HepG2 (cell line): ENCODE results near the gene RIPOR3. TPM values are rescaled to one million over a fixed set of nuclear protein-coding genes. Genes with fewer than 3 reads are reported as not detected.

ENCODE experiments used
- AHR ChIP-seq: IDR thresholded peaks from 2 replicates; pipeline ENCODE4 v1.6.1; 2018; ENCODE audit warnings: missing genetic modification reagents, missing compliant biosample characterization
- ELF3 ChIP-seq: IDR thresholded peaks from 2 replicates; pipeline ENCODE4 v1.6.1; 2016; ENCODE audit warnings: missing genetic modification reagents, missing compliant biosample characterization
- ELF4 ChIP-seq: sonication (generic); formaldehyde crosslinking; IDR thresholded peaks from 2 replicates; pipeline ENCODE4 v1.5.0; 2020; ENCODE audit warnings: missing genetic modification reagents, mild to moderate bottlenecking, moderate library complexity, borderline replicate concordance
- KDM1A ChIP-seq: IDR thresholded peaks from 2 replicates; pipeline ENCODE4 v1.6.1; 2016; ENCODE audit warnings: missing compliant biosample characterization
- KDM2A ChIP-seq: sonication (generic); formaldehyde crosslinking; IDR thresholded peaks from 2 replicates; pipeline ENCODE4 v1.4.0; 2020; ENCODE audit warnings: low read depth, missing genetic modification reagents, borderline replicate concordance
- PITX1 ChIP-seq: sonication (generic); formaldehyde crosslinking; IDR thresholded peaks from 2 replicates; pipeline ENCODE4 v1.5.1; 2020; ENCODE audit warnings: mild to moderate bottlenecking, missing genetic modification reagents
- POGZ ChIP-seq: sonication (generic); formaldehyde crosslinking; IDR thresholded peaks from 2 replicates; pipeline ENCODE4 v1.4.0; 2020; ENCODE audit warnings: mild to moderate bottlenecking, missing genetic modification reagents
- RAD51 ChIP-seq: fragments of 450-650 bp; IDR thresholded peaks from 2 replicates; pipeline ENCODE4 v1.6.1; 2016; ENCODE audit warnings: borderline replicate concordance
- RXRB ChIP-seq: IDR thresholded peaks from 2 replicates; pipeline ENCODE4 v1.6.1; 2016; ENCODE audit warnings: borderline replicate concordance, missing genetic modification reagents, missing compliant biosample characterization
- SRF ChIP-seq: IDR thresholded peaks from 2 replicates; pipeline ENCODE4 v1.6.1; 2011; ENCODE audit warnings: mild to moderate bottlenecking, low read depth, low read length, moderate library complexity
- SUZ12 ChIP-seq: fragments of 150-350 bp; IDR thresholded peaks from 2 replicates; pipeline ENCODE4 v1.6.1; 2014; ENCODE audit warnings: low read depth, low read length
- TBL1XR1 ChIP-seq: fragments of 150-350 bp; IDR thresholded peaks from 2 replicates; pipeline ENCODE4 v1.6.1; 2014; ENCODE audit warnings: borderline replicate concordance, low read length; ENCODE audit not compliant: partially characterized antibody
- TMF1 ChIP-seq: sonication (generic); formaldehyde crosslinking; IDR thresholded peaks from 2 replicates; pipeline ENCODE4 v1.8.1; 2022; ENCODE audit warnings: low read depth, missing genetic modification reagents
- ZBTB7B ChIP-seq: sonication (generic); formaldehyde crosslinking; IDR thresholded peaks from 2 replicates; pipeline ENCODE4 v1.4.0; 2020; ENCODE audit warnings: missing genetic modification reagents
- ZBTB8A ChIP-seq: sonication (generic); formaldehyde crosslinking; IDR thresholded peaks from 2 replicates; pipeline ENCODE4 v1.4.0; 2020; ENCODE audit warnings: mild to moderate bottlenecking, low read depth, missing genetic modification reagents, borderline replicate concordance
- ZNF614 ChIP-seq: IDR thresholded peaks from 2 replicates; pipeline ENCODE4 v1.6.1; 2018; ENCODE audit warnings: missing biosample characterization, missing genetic modification reagents, inconsistent platforms, borderline replicate concordance
- ZNF644 ChIP-seq: IDR thresholded peaks from 2 replicates; pipeline ENCODE4 v1.6.1; 2016; ENCODE audit warnings: low read depth
- ZNF841 ChIP-seq: sonication (generic); formaldehyde crosslinking; IDR thresholded peaks from 2 replicates; pipeline ENCODE4 v1.8.1; 2023; ENCODE audit warnings: missing genetic modification reagents, borderline replicate concordance
- ZNF883 ChIP-seq: sonication (generic); formaldehyde crosslinking; IDR thresholded peaks from 2 replicates; pipeline ENCODE4 v1.5.1; 2020; ENCODE audit warnings: mild to moderate bottlenecking, missing genetic modification reagents; ENCODE audit errors: not compliant biosample characterization
- ZSCAN9 ChIP-seq: IDR thresholded peaks from 2 replicates; pipeline ENCODE4 v1.6.1; 2016; ENCODE audit warnings: borderline replicate concordance
- polyA plus RNA-seq, 8 experiments: library from polyadenylated mRNA; depleted of rRNA in 3 of 8; stranded (reverse) in 7 of 8; unstranded in 1 of 8; fragments of >200 nt; fragmentation: Illumina TruSeq in 4 of 8; extraction: Trizol in 4 of 8; gene quantifications; 2 replicates each; pipeline versions ENCODE4 v1.2.1 to v1.2.3, GENCODE V29; 2011 to 2016; ENCODE audit warnings: low read depth in 4 of 8, missing spikeins in 1 of 8, mixed read lengths in 1 of 8; ENCODE audit not compliant: insufficient read depth in 1 of 8
- total RNA-seq, 5 experiments: library from RNA; depleted of rRNA; stranded (reverse); fragments of >200 nt; fragmentation: Illumina TruSeq; extraction: Trizol; gene quantifications; 2 replicates each; pipeline ENCODE4 v1.2.3, GENCODE V29; 2016; ENCODE audit warnings: low read depth in 1 of 5
- TF ChIP-seq, protein P1 (sequence below): IDR thresholded peaks from 2 replicates; pipeline ENCODE4 v1.6.1; 2016; ENCODE audit warnings: missing compliant biosample characterization, missing genetic modification reagents, borderline replicate concordance
- TF ChIP-seq, protein P2 (sequence below): sonication (generic); formaldehyde crosslinking; IDR thresholded peaks from 2 replicates; pipeline ENCODE4 v1.8.1; 2023; ENCODE audit warnings: mild to moderate bottlenecking, moderate library complexity, missing genetic modification reagents
- TF ChIP-seq, protein P3 (sequence below): IDR thresholded peaks from 2 replicates; pipeline ENCODE4 v1.6.1; 2016; ENCODE audit warnings: low read depth, control low read depth

Gene RIPOR3
- total and polyA plus RNA-seq, 2 of the 13 experiments (the other 11 are each of a cell fraction or from before 2014, with no cell fraction given): 0.18 TPM; not detected in 1

DNA sequence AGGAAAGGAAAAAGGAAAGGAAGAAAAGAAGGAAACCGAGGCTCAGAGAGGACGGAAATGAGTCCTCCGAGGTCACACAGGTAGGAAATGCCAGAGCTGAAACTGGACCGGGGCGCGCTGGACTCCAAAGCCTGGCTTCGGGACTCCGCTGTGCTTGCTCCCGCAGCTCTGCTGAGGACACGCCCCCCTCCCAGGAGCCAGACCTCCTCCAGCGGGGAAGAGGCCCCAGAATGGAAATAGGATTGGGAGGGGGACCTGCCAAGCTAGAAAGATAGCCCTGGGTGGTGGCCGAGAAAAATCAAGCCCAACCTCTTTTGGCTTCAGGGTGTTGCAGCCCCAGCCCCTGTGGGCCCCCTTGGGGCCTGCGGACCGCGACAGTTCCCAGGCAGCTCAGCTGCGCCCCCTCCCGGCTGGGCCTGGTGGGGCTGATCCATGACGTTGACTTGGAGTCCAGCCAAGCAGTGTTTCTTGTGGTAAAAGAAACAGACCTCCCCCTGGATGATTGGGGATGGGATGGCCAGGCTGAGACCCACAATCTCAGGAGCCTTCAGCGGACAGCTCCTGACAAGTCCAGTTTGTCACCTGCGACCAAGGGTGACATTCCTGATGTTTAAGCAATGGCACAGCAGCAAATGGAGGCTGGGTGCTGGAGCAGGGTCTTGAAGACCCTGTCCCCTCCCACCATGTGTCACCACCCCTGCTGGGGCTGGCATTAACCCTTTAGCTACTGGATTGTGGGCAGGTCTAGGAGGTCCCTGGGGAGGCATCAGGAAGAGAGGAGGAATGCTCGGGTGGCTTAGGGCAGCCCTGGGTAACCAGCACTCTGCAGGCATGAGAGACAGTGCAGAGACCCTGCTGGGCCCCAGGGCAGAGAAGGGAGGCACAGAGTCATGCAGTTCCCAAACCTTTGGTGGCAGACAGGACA lies 55.4 kb downstream of the RIPOR3 start (continued):
- TF ChIP-seq ZBTB7B (peak; percentile 71), KDM2A (CRISPR knock-in tag) (peak; percentile 88), ZSCAN9 (no peak), RXRB (CRISPR knock-in tag) (peak; percentile 26; the same call in 1 of the 2 replicates), TBL1XR1 (no peak), PITX1 (CRISPR knock-in tag) (0 out of 2 replicates have a peak, but pooled peaks have one; percentile 44), ZNF883 (CRISPR knock-in tag) (peak; percentile 87), TMF1 (CRISPR knock-in tag) (peak; percentile 56; the same call in 1 of the 2 replicates), ZBTB8A (CRISPR knock-in tag) (no peak), SRF (no peak), RAD51 (no peak), ZNF614 (CRISPR knock-in tag) (no peak), ELF3 (no peak), ZNF841 (CRISPR knock-in tag) (no peak), ELF4 (CRISPR knock-in tag) (peak; percentile 59; the same call in 1 of the 2 replicates), AHR (CRISPR knock-in tag) (peak; percentile 46; the same call in 1 of the 2 replicates), ZNF644 (CRISPR knock-in tag) (no peak), KDM1A (CRISPR knock-in tag) (peak; percentile 70; the same call in 1 of the 2 replicates), SUZ12 (no peak), POGZ (CRISPR knock-in tag) (no peak)
- TF ChIP-seq, protein P1, sequence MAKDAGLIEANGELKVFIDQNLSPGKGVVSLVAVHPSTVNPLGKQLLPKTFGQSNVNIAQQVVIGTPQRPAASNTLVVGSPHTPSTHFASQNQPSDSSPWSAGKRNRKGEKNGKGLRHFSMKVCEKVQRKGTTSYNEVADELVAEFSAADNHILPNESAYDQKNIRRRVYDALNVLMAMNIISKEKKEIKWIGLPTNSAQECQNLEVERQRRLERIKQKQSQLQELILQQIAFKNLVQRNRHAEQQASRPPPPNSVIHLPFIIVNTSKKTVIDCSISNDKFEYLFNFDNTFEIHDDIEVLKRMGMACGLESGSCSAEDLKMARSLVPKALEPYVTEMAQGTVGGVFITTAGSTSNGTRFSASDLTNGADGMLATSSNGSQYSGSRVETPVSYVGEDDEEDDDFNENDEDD (CRISPR knock-in tag): no peak; the same call in 1 of the 2 replicates
- TF ChIP-seq, protein P2, sequence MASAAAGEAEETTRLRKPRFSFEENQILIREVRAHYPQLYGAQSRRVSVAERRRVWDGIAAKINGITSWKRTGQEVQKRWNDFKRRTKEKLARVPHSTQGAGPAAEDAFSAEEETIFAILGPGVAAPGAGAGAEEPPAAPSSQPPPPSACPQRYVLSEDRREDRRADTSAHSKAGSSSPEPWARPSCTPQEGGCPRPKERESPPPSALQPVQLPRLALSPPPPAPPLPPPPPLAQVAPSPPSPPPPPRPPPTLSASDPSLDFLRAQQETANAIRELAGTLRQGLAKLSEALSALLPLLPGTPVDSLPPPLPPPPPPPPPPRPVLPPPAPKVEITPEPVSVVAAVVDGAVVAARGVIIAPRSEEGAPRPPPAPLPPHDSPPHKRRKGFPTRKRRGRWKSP (CRISPR knock-in tag): no peak
- TF ChIP-seq, protein P3, sequence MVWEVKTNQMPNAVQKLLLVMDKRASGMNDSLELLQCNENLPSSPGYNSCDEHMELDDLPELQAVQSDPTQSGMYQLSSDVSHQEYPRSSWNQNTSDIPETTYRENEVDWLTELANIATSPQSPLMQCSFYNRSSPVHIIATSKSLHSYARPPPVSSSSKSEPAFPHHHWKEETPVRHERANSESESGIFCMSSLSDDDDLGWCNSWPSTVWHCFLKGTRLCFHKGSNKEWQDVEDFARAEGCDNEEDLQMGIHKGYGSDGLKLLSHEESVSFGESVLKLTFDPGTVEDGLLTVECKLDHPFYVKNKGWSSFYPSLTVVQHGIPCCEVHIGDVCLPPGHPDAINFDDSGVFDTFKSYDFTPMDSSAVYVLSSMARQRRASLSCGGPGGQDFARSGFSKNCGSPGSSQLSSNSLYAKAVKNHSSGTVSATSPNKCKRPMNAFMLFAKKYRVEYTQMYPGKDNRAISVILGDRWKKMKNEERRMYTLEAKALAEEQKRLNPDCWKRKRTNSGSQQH (CRISPR knock-in tag): no peak
